Brain microvascular endothelial cell (primary cell): ENCODE results near the gene DOCK4.

Source experiments
- DNase-seq: peaks from one replicate; pipeline ENCODE4 v3.0.0-alpha.2; 2020
- H3K27ac ChIP-seq: fragments of 250-450 bp; sonication (Bioruptor Pico); 2 replicates; pipeline ENCODE4 v1.5.1; 2020; ENCODE audit warnings: mild to moderate bottlenecking, moderate library complexity
- H3K27me3 ChIP-seq: fragments of 250-450 bp; sonication (Bioruptor Pico); replicated peaks from 2 replicates; pipeline ENCODE4 v1.5.1; 2020; ENCODE audit warnings: mild to moderate bottlenecking
- H3K36me3 ChIP-seq: fragments of 250-450 bp; sonication (Bioruptor Pico); replicated peaks from 2 replicates; pipeline ENCODE4 v1.5.1; 2020; ENCODE audit warnings: mild to moderate bottlenecking
- H3K4me3 ChIP-seq: 2 replicates; pipeline ENCODE4 v1.5.1; 2011; ENCODE audit warnings: low read depth, mild to moderate bottlenecking, control low read depth, low read length, moderate library complexity
- CTCF ChIP-seq: IDR thresholded peaks from 2 replicates; pipeline ENCODE4 v1.5.1; 2011; ENCODE audit warnings: low read depth, mild to moderate bottlenecking, moderate library complexity, low read length, control low read depth, inconsistent platforms; ENCODE audit errors: missing control alignments
- in situ Hi-C: cut with HindIII; loops from 2 replicates; pipeline ENCODE4 v1.10.0; 2017; ENCODE audit warnings: low sequenced_read_pairs, low pct_ligation_motif_present

Gene DOCK4

GRCh38 chr7:112071856-112072255 lies 134.3 kb downstream of the DOCK4 start:
- H3K4me3 ChIP-seq = no peak overlapping the region
- no peaks in the 10 kb centered on the region for H3K36me3 ChIP-seq
- H3K27ac ChIP-seq = no peak overlapping the region
- no peaks in the 10 kb centered on the region for H3K27me3 ChIP-seq
- DNase-seq = no peak
- in situ Hi-C loops = no loop called here
- no peak for TF ChIP-seq CTCF

GRCh38 chr7:112070674-112071256 lies 135.4 kb downstream of the DOCK4 start:
- no peaks in the 10 kb centered on the region for H3K27me3 ChIP-seq
- TF ChIP-seq CTCF = no peak
- no peak overlapping the region for H3K27ac ChIP-seq
- H3K4me3 ChIP-seq = no peak overlapping the region
- H3K36me3 ChIP-seq = no peaks in the 10 kb centered on the region
- in situ Hi-C loops = no loop called here
- DNase-seq = no peak

GRCh38 chr7:112069879-112070321 lies 136.3 kb downstream of the DOCK4 start:
- no peak for TF ChIP-seq CTCF
- DNase-seq = no peak
- Histone ChIP-seq H3K4me3 (no peak overlapping the region), H3K36me3 (no peaks in the 10 kb centered on the region), H3K27ac (no peak overlapping the region), H3K27me3 (no peaks in the 10 kb centered on the region)
- in situ Hi-C loops = no loop called here

- Histone ChIP-seq H3K4me3 (no peak overlapping the region), H3K36me3 (no peaks in the 10 kb centered on the region), H3K27ac (no peak overlapping the region), H3K27me3 (no peaks in the 10 kb centered on the region)
- in situ Hi-C loops = no loop called here
- DNase-seq = no peak
- no peak for TF ChIP-seq CTCF
Observed at GRCh38 chr7:112068967-112069366, 137.2 kb downstream of the DOCK4 start.

- DNase-seq = no peak
- no peaks in the 10 kb centered on the region for H3K27me3 ChIP-seq
- in situ Hi-C loops = no loop called here
- TF ChIP-seq CTCF = no peak
- H3K27ac ChIP-seq = no peak overlapping the region
- H3K36me3 ChIP-seq = no peaks in the 10 kb centered on the region
- no peak overlapping the region for H3K4me3 ChIP-seq
Observed at GRCh38 chr7:112067632-112068540, 138.3 kb downstream of the DOCK4 start.

GRCh38 chr7:112067200-112067599 lies 139.0 kb downstream of the DOCK4 start:
- TF ChIP-seq CTCF = no peak
- no peak for DNase-seq
- H3K36me3 ChIP-seq = no peaks in the 10 kb centered on the region
- H3K4me3 ChIP-seq = no peak overlapping the region
- H3K27me3 ChIP-seq = no peaks in the 10 kb centered on the region
- H3K27ac ChIP-seq = no peak overlapping the region
- in situ Hi-C loops = no loop called here
